ENCODE data around the gene HPCAL1. TPM values are rescaled to one million over a fixed set of nuclear protein-coding genes. Genes with fewer than 3 reads are reported as not detected.

Gene HPCAL1
- total and polyA plus RNA-seq, 2 of the 4 experiments (the other 2 are of a cell fraction): 8.2 to 33.7 TPM

- Histone ChIP-seq H4K8ac (ENCODE audit: low read depth in 2 of 2, low read length in 2 of 2) (no peak overlapping the region), H4K5ac (ENCODE audit: low read depth, low read length) (no peak overlapping the region), H2BK120ac (ENCODE audit: low read depth, low read length) (no peak overlapping the region), H3K56ac (ENCODE audit: extremely low read depth, insufficient read depth, low read length) (no peak overlapping the region), H2BK5ac (ENCODE audit: low read depth, low read length, poor library complexity, severe bottlenecking) (no peak overlapping the region), H2AK9ac (replicated peaks; ENCODE audit: low read depth, low read length, poor library complexity) (no peak overlapping the region), H3K18ac (ENCODE audit: low read depth, low read length) (no peak overlapping the region), H2AFZ (replicated peaks; ENCODE audit: low read length, poor library complexity) (no peak overlapping the region), H3K23ac (ENCODE audit: low read depth, low read length) (no peak overlapping the region), H3K4me3 (ENCODE audit: insufficient read depth, low read depth, low read length) (no peak overlapping the region), H3K4ac (ENCODE audit: low read depth, low read length) (no peak overlapping the region), H4K91ac (ENCODE audit: insufficient read depth, low read depth, low read length) (no peak overlapping the region), H3K79me1 (ENCODE audit: low read depth in 1 of 2, low read length in 2 of 2) (peaks cover 0 to 7% of the 10 kb centered on the region in 2 experiments; a peak in 1 of 4 replicates), H3K27me3 (ENCODE audit: control insufficient read depth, insufficient read depth, low read length) (peaks cover under 1% of the 10 kb centered on the region; the same call in 1 of the 2 replicates), H3K36me3 (ENCODE audit: control insufficient read depth, insufficient read depth, low read length) (no peaks in the 10 kb centered on the region), H3K9me3 (ENCODE audit: control insufficient read depth, insufficient read depth, low read length) (no peaks in the 10 kb centered on the region), H3K9me1 (ENCODE audit: insufficient read depth, low read length) (peaks cover 5% of the 10 kb centered on the region), H2AK5ac (ENCODE audit: low read depth, low read length) (no peak overlapping the region), H2BK20ac (ENCODE audit: low read depth, low read length) (no peak overlapping the region), H3K4me2 (ENCODE audit: low read depth, low read length) (no peak overlapping the region), H3K27ac (ENCODE audit: insufficient read depth, low read length) (no peak overlapping the region), H3K4me1 (ENCODE audit: control insufficient read depth, insufficient read depth, low read length) (peaks cover 8% of the 10 kb centered on the region), H3K14ac (replicated peaks; ENCODE audit: low read depth, low read length) (no peak overlapping the region), H3K9ac (ENCODE audit: low read depth, low read length) (no peak overlapping the region), H2BK15ac (ENCODE audit: low read depth, low read length) (no peak overlapping the region), H4K20me1 (ENCODE audit: insufficient read depth, low read length) (no peaks in the 10 kb centered on the region)
- ATAC-seq (ENCODE audit: low read depth): no peak
- ChIA-PET POLR2A (ENCODE audit: unreplicated experiment) (no interaction called here), CTCF (no interaction called here)
- no TSS peak for BruUV-seq (replicated peaks)
- intact Hi-C loops (cut with micrococcal nuclease) (no loop called here), in situ Hi-C loops (cut with MboI; ENCODE audit: low sequenced_read_pairs) (no loop called here), dilution Hi-C loops (cut with HindIII; ENCODE audit: low sequenced_read_pairs, unreplicated experiment) (no loop called here)
- WGBS, 2 experiments (ENCODE audit: extremely low coverage in 2 of 2, insufficient read length in 1 of 2): 96% methylated on average over 5 of the region's 9 CpGs; no CpG with 5 or more reads in 1 of the 2 experiments
- no peak for DNase-seq
- TF ChIP-seq NFE2L2 (IDR thresholded peaks at IDR 0.05; ENCODE audit: low read depth, low read length): no peak
- no peak for TF ChIP-seq BHLHE40 (IDR thresholded peaks at IDR 0.05; ENCODE audit: low read depth, low read length)
- TF ChIP-seq RFX5 (IDR thresholded peaks at IDR 0.05; ENCODE audit: low read depth, low read length): no peak
- TF ChIP-seq, protein P1, sequence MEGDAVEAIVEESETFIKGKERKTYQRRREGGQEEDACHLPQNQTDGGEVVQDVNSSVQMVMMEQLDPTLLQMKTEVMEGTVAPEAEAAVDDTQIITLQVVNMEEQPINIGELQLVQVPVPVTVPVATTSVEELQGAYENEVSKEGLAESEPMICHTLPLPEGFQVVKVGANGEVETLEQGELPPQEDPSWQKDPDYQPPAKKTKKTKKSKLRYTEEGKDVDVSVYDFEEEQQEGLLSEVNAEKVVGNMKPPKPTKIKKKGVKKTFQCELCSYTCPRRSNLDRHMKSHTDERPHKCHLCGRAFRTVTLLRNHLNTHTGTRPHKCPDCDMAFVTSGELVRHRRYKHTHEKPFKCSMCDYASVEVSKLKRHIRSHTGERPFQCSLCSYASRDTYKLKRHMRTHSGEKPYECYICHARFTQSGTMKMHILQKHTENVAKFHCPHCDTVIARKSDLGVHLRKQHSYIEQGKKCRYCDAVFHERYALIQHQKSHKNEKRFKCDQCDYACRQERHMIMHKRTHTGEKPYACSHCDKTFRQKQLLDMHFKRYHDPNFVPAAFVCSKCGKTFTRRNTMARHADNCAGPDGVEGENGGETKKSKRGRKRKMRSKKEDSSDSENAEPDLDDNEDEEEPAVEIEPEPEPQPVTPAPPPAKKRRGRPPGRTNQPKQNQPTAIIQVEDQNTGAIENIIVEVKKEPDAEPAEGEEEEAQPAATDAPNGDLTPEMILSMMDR (conservative IDR thresholded peaks at IDR 0.05; ENCODE audit: low read depth, low read length): no peak
- no peak for TF ChIP-seq POLR2A (IDR thresholded peaks at IDR 0.05; ENCODE audit: low read depth, low read length)
- TF ChIP-seq RCOR1 (IDR thresholded peaks at IDR 0.05; ENCODE audit: insufficient replicate concordance, low read length): no peak
- TF ChIP-seq, protein P2, sequence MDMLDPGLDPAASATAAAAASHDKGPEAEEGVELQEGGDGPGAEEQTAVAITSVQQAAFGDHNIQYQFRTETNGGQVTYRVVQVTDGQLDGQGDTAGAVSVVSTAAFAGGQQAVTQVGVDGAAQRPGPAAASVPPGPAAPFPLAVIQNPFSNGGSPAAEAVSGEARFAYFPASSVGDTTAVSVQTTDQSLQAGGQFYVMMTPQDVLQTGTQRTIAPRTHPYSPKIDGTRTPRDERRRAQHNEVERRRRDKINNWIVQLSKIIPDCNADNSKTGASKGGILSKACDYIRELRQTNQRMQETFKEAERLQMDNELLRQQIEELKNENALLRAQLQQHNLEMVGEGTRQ (IDR thresholded peaks at IDR 0.05; ENCODE audit: low read depth, low read length): no peak
- no peak for TF ChIP-seq MXI1 (IDR thresholded peaks at IDR 0.05; ENCODE audit: borderline replicate concordance, low read depth, low read length)
- TF ChIP-seq CHD1 (IDR thresholded peaks at IDR 0.05; ENCODE audit: low read depth, low read length): no peak
These were observed 151.2 kb downstream of the HPCAL1 start for GRCh38 chr2:10453905-10454298.
